HL-60 (cell line): Measurements from ENCODE around the gene NEU4.

Source experiments
- CTCF ChIP-seq: IDR thresholded peaks from one replicate; pipeline ENCODE4 v1.5.1; 2011; ENCODE audit warnings: low read length, control low read depth, inconsistent platforms; ENCODE audit not compliant: insufficient read depth
- POLR2AphosphoS5 ChIP-seq: IDR thresholded peaks from 2 replicates; pipeline ENCODE4 v1.6.1; 2012; ENCODE audit warnings: low read depth
- REST ChIP-seq: IDR thresholded peaks from 2 replicates; pipeline ENCODE4 v1.6.1; 2012; ENCODE audit warnings: low read depth; ENCODE audit not compliant: insufficient replicate concordance

GRCh38 chr2:241803387-241804325 is 5.3 kb upstream of the NEU4 start:
- TF ChIP-seq CTCF (no peak), POLR2AphosphoS5 (no peak), REST (no peak)
